GM12801 (cell line): ENCODE data around the gene TRIP12.

Experiments
- CTCF ChIP-seq: IDR thresholded peaks from one replicate; pipeline ENCODE4 v1.5.1; 2011; ENCODE audit warnings: control low read depth; ENCODE audit not compliant: insufficient read length; ENCODE audit errors: extremely low read depth

Gene TRIP12

GRCh38 chr2:229738024-229738625 is 183.7 kb downstream of the TRIP12 start:
- TF ChIP-seq CTCF, result no peak

- TF ChIP-seq CTCF, result no peak
These were observed 187.4 kb downstream of the TRIP12 start for GRCh38 chr2:229734410-229734809.

GRCh38 chr2:229733611-229734245 is 188.1 kb downstream of the TRIP12 start:
- no peak for TF ChIP-seq CTCF

- no peak for TF ChIP-seq CTCF
These were observed 188.9 kb downstream of the TRIP12 start for GRCh38 chr2:229732897-229733296.

- TF ChIP-seq CTCF, result no peak
These were observed 189.9 kb downstream of the TRIP12 start for GRCh38 chr2:229731916-229732315.

GRCh38 chr2:229731363-229731762 is 190.4 kb downstream of the TRIP12 start:
- no peak for TF ChIP-seq CTCF

GRCh38 chr2:229728370-229728769 is 193.4 kb downstream of the TRIP12 start:
- TF ChIP-seq CTCF, result no peak
